ENCODE data around the gene METTL21C.
A peak's percentile ranks its signal among the peaks of the same experiment; 100 is the strongest.

METTL21C gene

GRCh38 chr13:102694937-102695336, at the start of gene METTL21C:
Gene METTL21C (minus strand): TSS chr13:102695044. CDS start chr13:102694498, 546 bp downstream.
- TF ChIP-seq CTCF (IDR thresholded peaks at IDR 0.05; ENCODE audit: control extremely low read depth, extremely low read depth, low read depth, missing control alignments), result no peak
- POLR2A ChIA-PET, result no interaction called here
- DNase-seq (ENCODE audit: extremely low spot score), result no peak
- CTCF ChIA-PET, result interaction anchor here (1.2 kb wide), 1 partner anchor 9 kb away, joined by 3 read pairs; no protein-coding TSS in a partner anchor

- CTCF ChIA-PET, result no interaction called here
- no peak for TF ChIP-seq CTCF (IDR thresholded peaks at IDR 0.05; ENCODE audit: control extremely low read depth, extremely low read depth, low read depth, missing control alignments)
- no peak for DNase-seq (ENCODE audit: extremely low spot score)
- POLR2A ChIA-PET, result no interaction called here
These were observed 47.7 kb upstream of the METTL21C start for GRCh38 chr13:102742506-102742905.

GRCh38 chr13:102742101-102742500, 47.3 kb upstream of the METTL21C start:
- POLR2A ChIA-PET, result no interaction called here
- CTCF ChIA-PET, result no interaction called here
- TF ChIP-seq CTCF (IDR thresholded peaks at IDR 0.05; ENCODE audit: control extremely low read depth, extremely low read depth, low read depth, missing control alignments), result no peak
- no peak for DNase-seq (ENCODE audit: extremely low spot score)

GRCh38 chr13:102729560-102730270, 34.9 kb upstream of the METTL21C start:
- no peak for DNase-seq (ENCODE audit: extremely low spot score)
- TF ChIP-seq CTCF (IDR thresholded peaks at IDR 0.05; ENCODE audit: control extremely low read depth, extremely low read depth, low read depth, missing control alignments), result no peak
- CTCF ChIA-PET, result interaction anchor here (1.2 to 1.5 kb wide), 3 partner anchors 10 to 39 kb away, joined by 3 read pairs; no protein-coding TSS in a partner anchor
- POLR2A ChIA-PET, result no interaction called here

GRCh38 chr13:102726430-102726829, 31.6 kb upstream of the METTL21C start:
- no peak for DNase-seq (ENCODE audit: extremely low spot score)
- POLR2A ChIA-PET, result no interaction called here
- CTCF ChIA-PET, result no interaction called here
- no peak for TF ChIP-seq CTCF (IDR thresholded peaks at IDR 0.05; ENCODE audit: control extremely low read depth, extremely low read depth, low read depth, missing control alignments)

GRCh38 chr13:102724923-102725322, 30.1 kb upstream of the METTL21C start:
- DNase-seq (ENCODE audit: extremely low spot score), result no peak
- CTCF ChIA-PET, result interaction anchor here (0.7 to 2.9 kb wide), 16 partner anchors 10 to 964 kb away, joined by 3 to 29 read pairs (median 3); no protein-coding TSS in a partner anchor
- POLR2A ChIA-PET, result no interaction called here
- peak; percentile 40 for TF ChIP-seq CTCF (IDR thresholded peaks at IDR 0.05; ENCODE audit: control extremely low read depth, extremely low read depth, low read depth, missing control alignments)

Data from GM10248 (cell line).